ENCODE measurements around the gene HDDC2. TPM values are rescaled to one million over a fixed set of nuclear protein-coding genes. Genes with fewer than 3 reads are reported as not detected.

HDDC2 gene
- total and polyA plus RNA-seq, 3 donors from 2014 or later, result 61.3 to 112 (median 89.6) TPM

- 94 to 97% methylated on average over 6 of the region's 6 CpGs for WGBS, 2 donors
- H3K4me3 ChIP-seq, result no peak overlapping the region
- no peak for TF ChIP-seq POLR2A (IDR thresholded peaks at IDR 0.05)
- intact Hi-C loops (cut with DNase I; ENCODE audit: low total_unique reads), result no loop called here
- peaks cover 10% of the 10 kb centered on the region for H3K4me1 ChIP-seq
- H3K9me3 ChIP-seq, result no peaks in the 10 kb centered on the region
- H3K27ac ChIP-seq, result no peak overlapping the region
- no peak for DNase-seq
- H3K36me3 ChIP-seq (ENCODE audit: low read depth, missing control alignments), result no peaks in the 10 kb centered on the region
- no peaks in the 10 kb centered on the region for H3K27me3 ChIP-seq
Measured at GRCh38 chr6:125227244-125227643, 74.5 kb downstream of the HDDC2 start.

Other genes starting within 250 kb of the HDDC2 start
- gene TPD52L1, start 148.2 kb downstream of the HDDC2 start, total RNA-seq, result 10 to 100 TPM; 20.6 to 22.5 TPM
- gene TPD52L1, start 148.2 kb downstream of the HDDC2 start, polyA plus RNA-seq (ENCODE audit: insufficient read depth, low read depth, low replicate concordance), result 22.1 TPM

Measured in testis (tissue), 3 donors.